Stimulated activated CD8-positive, alpha-beta memory T cell treated with anti-CD3 and anti-CD28 coated beads, Interleukin-12 subunit alpha, Interleukin-12 subunit beta, amount 100 ng/mL, for 24 hours (primary cell): ENCODE results near the gene RASAL3.
"Not testable (repeated sequence)": the region's sequence is repeated elsewhere in the genome, so short reads cannot be mapped to it uniquely, and the experiment has no call there.

Experiments used
- DNase-seq: peaks from one replicate; pipeline ENCODE4 v3.0.0-alpha.2; 2020; ENCODE audit errors: extremely low read depth

RASAL3 gene

DNA sequence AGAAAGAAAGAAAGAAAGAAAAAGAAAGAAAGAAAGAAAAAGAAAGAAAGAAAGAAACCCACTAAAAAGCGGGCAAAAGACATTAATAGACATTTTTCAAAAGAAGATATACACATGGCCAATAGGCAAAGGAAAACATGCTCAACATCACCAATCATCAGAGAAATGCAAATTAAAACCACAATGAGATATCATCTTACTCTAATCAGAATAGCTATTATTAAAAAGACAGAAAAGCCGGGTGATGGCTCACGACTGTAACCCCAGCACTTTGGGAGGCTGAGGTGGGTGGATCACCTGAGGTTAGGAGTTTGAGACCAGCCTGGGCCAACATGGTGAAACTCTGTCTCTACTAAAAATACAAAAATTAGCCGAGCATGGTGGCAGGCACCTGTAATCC lies 9.5 kb upstream of the RASAL3 start:
- DNase-seq, result not testable (repeated sequence)

DNA sequence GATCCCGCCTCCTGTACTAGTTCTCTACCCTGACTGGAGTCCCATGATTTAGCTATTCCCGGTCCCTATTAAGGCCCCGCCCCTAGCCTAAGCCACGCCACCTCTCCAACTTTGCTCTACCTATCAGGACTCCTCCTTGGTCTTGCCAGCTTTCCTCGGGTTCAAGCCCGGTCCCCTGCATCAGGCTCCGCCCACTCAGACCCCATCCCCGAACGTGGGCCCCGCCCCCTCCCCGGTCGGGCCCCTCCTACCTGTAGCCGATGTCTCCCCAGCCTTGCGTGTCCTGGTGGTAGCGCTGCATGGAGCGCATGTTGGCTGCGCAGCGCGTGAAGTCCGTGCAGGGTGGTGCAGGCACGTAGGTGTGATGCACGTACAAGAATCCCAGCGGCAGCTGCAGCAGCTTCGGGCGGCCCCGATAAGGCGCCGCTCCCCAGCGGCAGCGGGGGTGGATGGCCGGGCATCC lies 7.3 kb upstream of the RASAL3 start:
- DNase-seq, result no peak

DNA sequence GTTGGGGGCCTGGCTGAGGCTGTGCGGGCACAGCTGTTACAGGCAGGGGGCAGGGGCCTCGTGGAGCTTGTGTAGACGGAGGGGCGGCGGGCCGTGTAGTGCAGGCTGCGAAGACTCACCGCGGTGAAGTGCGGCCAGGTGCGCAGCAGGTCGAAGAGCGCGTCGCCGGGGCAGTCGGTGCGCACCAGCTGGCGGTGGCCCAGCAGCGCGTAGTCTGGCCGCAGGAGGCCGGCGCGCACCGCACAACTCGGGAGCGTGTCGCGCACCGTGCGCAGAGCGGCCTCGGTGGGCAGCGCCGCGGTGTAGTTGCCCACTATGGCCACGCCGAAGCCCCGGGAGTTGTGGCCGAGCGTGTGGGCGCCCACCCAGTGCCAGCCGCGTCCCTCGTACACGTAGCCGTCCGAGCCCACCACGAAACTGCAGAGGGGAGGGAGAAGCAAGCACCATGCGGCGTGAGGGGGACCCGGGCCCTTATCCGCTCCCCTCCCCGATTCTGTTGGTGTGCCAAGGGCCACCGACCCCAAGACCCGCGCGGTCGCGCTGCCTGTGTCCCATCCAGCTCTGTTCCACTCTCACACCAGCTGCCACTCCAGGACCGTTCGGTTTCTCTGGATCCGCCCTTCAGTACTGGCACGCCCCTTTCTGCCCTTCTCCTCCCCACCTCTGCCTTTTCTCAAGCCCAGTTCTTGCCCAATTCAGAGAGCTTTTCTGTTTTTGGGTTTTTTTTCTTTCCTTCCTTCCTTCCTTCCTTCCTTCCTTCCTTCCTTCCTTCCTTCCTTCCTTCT lies 5.4 kb upstream of the RASAL3 start:
- no peak for DNase-seq

DNA sequence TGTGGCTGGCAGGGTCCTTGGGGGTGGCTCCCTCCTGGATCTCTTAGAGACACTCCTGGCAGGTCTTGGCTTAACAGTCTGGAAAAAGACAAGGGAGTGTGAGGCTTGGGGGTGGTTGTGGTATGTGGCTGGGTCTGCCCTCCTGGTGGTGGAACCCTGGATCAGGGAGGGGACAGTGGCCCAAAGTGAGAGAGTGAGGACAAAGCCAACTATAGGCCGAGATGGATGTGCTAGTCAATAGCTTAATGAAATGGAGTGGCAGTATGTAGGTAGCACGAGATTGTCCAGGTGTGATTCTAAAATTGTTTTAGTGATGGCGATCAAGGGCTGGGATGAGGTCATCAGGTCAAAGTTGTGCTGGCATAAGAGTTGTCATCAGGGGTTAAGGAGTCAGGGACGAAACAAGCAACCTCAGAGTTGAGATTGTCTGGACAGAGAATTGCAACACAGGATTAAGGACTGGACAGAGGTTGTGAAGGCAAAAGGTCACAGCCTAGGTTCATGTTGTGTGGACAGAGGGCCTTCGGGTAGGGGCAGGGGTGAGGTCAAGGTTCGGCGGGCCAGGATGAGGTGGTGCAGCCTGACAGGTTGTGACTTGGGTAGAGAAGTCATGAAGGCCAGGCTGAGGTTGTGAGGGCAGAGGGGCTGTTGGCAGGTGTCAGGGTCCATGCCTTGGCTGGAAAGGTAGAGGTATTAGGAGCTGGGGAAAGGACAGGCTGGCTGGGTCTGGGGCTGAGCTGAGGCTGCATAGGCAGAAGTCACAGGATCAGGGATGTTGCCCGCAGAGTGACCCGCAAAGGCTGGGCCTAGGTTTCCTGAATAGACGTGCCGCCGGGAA lies 4.5 kb upstream of the RASAL3 start:
- DNase-seq, result no peak

DNA sequence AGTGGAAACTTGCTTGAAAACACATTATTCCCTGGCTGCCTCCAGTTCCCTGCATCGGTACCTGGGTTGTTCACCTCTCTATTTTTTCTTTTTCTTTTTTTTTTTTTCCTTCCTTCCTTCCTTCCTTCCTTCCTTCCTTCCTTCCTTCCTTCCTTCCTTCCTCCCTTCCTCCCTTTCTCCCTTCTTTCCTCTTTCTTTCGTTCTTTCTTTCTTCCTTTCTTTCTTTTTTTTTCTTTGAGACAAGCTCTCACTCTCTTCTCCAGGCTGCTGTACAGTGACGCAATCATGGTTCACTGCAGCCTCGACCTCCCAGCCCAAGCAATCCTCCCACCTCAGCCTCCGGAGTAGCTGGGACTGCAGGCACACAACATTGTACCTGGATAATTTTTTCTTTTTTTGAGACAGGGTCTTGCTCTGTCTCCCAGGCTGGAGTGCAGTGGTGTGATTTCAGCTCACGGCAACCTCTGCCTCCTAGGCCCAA lies 3.4 kb upstream of the RASAL3 start:
- no peak for DNase-seq

DNA sequence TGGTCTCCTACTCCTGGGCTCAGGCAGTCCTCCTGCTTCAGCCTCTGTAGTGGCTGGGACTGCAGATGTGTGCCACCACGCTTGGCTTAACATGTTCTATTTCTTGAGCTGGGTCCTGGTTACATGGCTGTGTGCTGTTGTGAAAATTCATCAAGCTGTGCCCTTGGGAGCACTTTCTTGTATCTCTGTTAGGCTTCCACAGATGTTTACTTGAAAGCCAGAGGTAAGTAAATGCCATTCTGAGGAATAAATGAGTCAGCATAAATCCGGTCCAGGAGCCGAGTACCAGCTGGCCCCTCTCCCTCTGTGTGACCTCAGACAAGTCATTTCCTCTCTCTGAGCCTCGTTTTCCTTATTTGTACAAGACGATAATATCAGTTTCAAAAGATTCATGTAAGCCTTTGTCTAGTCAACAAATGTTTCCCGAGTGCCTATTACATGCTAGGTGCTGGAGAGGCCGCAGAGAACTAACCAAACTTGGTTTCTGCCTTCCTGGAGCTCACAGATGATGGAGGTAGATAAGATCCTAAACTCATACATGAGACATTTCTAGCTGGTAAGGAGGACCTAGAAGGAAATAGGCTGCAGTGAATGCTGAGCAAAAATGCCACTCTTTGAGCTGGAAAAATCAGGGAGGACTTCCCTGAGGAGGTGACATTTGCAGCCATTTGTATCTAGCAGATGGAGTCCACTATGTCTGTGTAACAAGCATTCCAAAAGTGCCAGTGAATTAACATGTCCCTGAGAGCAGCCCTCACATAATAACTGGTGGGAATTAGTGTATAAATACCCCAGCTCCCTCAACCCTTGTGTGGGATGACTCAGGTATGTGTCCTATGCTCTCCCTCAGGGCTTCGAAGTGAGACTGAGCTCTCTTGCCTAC lies 2.7 kb upstream of the RASAL3 start:
- DNase-seq, result no peak

DNA sequence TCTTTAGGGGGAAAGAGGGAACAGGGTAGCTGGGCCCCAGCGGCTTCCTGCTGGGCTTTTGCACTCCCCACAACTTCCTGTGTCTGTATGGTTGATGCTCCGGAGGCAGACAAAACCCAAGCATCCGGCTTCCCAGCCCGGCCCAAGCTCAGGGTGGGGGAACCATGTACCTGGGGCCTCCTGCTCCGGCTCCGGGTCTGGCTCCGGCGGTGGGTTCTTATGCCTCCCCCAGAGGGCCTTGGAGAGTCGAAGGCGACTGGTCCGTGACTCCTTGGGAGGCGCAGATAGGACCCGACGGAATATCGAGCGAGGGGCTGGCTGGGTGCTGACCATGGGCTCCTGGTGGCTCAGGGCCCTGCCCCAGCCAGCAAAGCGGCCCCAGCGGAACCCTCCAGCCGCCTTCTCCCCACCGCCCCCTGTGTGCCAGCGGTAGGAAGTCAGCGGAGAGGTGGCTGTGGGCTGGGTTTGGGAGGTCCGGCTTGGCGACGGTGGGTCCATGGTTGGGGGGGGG lies 428 bp downstream of the RASAL3 start:
- no peak for DNase-seq

DNA sequence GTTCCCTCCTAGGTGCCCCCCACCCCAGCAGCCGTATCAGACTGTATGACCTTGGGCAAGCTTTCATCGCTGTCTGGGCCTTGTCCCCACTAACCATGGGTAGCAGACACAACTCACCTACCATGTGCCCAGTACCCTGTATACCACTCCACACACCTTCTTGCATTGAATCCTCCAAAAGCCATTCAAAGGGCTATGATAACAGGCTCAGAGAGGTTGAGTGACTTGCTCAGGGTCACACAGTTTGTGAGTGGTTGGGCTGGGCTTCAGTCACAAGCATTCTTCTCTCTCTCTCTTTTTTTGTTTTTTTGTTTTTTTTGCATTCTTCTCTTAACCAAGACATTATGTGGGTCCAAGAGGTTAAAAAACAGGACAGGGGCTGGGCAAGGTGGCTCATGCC lies 2.6 kb downstream of the RASAL3 start:
- no peak for DNase-seq

DNA sequence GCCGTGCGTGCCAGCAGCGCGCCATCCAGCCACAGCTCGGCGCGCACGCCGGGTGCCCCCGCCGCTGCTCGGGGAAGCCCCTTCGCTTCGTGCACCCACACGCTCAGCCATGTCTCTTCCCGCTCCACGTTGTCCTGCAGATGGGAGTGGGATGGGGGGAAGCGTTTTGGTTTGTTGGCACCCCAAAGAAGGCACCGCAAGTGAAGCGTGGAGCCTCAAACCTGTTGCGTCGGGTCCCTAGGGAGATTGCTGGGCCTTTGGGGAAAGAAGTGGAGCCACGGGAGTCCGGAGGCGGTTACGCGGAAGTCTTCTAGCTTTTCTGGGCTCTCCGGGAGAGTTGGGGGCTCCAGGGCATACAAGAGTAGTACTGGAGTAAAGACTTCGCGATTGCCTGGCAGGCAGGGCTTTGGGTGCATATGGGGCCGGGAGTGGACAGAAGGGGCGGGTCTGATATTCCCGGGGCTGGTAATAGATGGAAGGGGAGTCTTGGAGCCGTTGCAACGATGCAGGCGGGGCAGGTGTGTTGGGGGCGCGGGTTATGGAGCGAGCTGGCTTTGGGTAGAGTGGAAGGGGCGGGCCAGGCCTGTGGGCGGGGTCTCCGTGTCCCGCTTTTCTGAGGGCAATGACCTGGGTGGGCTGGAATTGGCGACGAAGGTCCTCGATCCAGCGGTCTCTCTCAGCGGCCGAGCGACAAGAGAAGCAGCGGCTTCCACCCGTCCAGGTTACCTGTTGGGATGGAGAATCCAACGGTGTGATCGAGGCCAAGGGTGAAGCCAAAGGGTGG lies 6.5 kb downstream of the RASAL3 start:
- DNase-seq, result no peak

DNA sequence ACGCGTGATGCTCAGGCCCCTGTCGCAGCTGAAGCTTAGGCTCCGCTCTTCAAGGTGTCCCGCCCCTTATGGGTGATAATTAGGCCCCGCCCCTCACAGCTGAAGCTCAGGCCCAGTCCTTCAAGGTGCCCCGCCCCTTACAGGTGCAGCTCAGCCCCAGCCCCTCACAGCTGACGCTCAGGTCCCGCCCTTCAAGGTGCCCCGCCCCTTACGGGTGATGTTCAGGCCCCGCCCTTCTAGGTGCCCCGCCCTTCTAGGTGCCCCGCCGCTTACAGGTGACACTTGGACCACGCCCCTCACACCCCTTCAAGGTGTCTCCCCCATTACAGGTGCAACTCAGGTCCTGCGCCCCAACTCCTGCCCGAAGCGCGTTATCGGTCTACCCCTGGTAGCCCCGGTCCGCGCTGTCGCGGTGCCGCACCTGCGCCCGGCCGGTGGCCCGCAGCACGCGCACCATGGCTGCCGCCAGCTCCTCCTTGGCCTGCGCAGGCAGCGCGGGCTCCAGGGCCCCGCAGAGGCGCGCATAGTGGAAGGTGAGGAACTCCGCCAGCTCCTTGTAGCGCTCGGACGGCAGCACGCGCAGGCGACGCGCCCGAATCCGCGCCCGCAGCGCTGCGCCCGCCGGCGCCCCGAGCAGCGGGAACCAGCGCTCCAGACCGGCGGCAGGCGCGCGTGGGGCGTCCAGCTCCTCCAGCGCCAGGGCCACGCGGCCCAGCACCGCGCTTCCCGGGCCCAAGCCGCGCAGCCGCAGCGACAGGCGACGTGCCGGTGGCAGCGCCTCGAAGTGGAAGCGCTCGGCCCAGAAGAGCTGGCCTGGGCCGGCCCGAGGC lies 7.3 kb downstream of the RASAL3 start:
- DNase-seq, result no peak

DNA sequence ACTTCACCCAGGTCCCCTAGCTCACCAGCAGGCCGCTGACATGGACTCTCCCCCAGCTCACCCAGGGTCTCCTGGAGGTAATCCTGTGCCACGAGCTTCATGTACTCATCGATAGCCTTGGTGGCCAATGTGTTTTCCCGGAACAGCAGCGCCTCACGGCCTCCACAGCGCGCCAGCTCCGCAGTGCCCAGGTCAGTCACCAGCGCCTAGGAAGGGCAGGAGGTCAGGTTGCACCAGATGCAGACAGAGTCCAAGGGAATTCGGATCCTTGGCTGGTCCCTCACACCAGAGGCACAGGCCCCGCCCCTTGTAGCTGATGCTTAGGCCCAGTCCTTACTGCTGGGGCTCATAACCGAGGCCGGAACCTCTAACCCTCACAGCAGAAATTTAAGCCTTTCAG lies 7.9 kb downstream of the RASAL3 start:
- no peak for DNase-seq

DNA sequence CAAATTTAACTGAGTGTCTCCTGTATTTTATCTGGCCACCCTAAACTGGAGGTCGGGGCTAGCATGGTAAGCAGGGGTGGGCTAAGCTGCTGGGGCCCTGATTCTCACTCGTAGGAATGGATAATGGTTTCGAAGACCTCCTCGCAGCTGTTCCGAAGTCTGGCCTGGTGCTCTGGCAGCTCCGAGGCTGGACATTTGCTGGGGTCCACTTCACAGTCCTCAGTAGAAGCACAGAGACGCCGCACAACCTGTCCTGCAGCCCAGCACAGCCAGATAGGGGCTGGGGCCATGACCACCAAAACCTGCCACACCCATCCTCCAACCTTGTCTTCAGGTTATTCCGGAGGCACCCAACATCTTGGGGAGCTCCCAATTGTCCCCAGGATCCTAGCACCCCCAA lies 8.3 kb downstream of the RASAL3 start:
- DNase-seq, result no peak

DNA sequence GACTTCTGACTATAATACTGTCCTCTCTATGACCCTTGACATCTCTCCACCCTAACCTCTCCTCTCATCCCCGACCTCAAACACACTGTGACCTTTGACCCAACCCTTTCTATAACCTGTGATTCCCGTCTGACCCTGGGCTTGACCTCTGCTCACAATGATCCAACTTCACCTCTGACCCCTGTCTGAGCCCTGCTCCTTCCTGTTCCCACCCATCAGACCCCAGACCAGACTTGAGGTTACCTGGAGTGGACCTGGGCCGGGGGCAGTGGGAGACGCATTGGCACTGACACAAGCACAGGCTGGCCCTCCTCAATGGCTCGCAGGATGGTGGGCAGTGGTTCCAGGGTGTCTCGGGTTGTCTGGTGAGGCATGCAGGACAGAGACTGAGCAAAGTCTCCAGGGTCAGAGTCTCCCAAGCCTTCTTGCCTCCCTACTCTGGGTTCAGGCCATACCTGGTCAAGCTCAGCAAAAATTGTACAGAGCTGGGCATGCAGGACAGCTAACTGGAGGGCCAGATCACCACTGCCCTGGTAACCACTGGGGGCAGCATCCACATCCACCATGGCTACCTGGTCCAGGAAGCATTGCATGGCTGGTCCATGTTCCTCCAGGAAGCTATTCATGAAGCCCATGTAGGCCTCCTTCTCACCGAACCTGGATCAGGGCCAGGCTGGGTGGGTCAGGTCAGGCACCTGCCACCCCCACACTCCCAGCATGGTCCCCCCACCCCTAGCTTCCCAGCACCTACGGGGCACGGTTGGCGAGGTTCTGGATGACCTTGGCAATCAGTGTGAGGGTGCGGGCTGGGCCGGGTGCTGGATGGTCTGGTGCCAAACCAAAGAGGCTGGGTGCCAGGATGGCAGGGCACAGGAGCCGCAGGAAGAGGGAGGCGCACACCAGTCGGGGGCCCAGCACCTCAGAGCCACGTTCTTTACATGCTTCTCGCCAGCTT lies 10.2 kb downstream of the RASAL3 start:
- DNase-seq, result no peak

DNA sequence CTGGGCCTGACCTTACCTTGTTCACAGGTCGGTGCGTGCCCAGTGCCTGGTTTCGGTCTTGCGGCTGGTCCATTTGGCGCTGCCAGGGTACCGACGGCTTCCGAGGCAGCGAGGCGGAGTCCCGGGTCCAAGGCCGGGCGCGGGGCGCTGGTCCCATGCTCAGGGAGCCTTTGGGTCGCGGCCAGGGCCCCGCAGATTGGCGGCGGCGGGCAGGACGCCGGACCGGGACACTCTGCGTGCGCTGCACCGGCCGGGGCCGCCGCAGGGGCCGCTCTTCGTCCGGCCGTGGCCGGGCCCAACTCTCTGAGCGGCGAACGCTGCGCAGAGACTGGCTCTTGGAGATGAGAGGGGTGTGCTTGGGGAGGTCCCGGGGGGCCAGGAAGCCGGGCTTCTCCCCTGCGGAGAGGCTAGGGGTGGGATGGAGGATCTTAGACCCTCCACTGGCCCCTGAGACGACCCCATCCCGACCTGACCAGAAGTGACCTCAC lies 11.2 kb downstream of the RASAL3 start:
- DNase-seq, result no peak

DNA sequence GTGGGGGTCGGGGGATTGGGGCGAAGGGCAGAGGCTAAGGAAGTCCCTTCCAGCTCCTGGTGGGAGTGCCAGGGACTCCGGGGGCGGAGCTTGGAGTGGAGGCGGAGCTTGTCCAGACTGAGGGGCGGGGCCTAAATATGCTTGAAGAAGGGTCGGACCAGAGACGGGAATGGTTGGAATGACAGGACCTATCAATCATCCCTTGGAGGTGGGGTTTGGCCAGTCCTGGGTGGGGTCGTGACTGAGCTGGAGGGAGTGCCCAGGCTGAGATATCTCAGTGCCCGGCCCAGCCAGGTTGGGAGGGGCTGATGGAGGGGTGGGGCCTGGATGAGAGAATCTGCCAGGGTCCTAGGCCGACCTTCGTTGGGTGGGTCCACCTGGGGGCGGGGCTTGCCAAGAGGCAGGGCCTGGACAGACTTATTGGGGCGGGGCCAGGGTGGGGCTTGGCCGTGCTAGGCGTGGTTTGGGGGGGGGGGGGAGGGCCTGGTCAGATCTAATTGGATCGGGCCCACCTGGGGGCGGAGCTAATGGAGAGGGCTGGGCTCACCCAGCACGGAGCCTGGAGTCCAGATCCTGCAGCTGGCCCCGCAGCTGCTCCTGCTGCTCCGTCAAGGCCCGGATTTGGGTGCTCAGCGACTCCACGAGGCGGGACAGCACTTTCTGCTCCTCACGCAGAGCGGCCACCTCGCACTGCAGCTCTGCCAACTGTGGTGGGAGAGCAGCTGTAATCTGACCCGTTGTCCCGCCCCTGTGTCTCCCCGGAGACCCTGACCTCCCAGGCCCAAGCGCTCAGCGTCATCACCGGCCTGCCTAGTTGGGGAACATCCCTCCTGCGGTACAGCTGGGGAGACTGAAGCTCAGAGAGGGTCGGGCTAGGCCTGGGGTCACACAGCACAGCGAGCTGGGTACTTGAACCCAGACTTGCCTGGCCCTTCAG lies 12.0 kb downstream of the RASAL3 start:
- DNase-seq, result no peak

DNA sequence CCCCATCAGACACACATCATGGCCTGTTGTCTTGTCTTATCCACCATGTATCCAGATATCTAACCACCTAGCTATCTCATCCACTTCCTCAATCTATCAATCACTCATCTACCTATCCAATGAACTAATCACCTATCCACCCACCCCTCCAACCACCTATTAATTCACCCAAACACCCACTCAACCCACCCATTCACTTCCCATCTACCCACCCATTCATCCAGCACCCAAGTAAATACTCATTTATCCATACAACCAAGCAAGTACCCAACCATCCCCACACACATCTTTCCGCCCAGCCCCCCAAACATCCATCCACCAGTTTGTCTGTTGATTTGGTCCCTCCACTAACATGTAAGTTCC lies 13.8 kb downstream of the RASAL3 start:
- no peak for DNase-seq
